ENCODE data around the gene NUFIP2. TPM values are rescaled to one million over a fixed set of nuclear protein-coding genes. Genes with fewer than 3 reads are reported as not detected.
"Not testable (repeated sequence)": the region's sequence is repeated elsewhere in the genome, so short reads cannot be mapped to it uniquely, and the experiment has no call there.

The NUFIP2 gene, protein sequence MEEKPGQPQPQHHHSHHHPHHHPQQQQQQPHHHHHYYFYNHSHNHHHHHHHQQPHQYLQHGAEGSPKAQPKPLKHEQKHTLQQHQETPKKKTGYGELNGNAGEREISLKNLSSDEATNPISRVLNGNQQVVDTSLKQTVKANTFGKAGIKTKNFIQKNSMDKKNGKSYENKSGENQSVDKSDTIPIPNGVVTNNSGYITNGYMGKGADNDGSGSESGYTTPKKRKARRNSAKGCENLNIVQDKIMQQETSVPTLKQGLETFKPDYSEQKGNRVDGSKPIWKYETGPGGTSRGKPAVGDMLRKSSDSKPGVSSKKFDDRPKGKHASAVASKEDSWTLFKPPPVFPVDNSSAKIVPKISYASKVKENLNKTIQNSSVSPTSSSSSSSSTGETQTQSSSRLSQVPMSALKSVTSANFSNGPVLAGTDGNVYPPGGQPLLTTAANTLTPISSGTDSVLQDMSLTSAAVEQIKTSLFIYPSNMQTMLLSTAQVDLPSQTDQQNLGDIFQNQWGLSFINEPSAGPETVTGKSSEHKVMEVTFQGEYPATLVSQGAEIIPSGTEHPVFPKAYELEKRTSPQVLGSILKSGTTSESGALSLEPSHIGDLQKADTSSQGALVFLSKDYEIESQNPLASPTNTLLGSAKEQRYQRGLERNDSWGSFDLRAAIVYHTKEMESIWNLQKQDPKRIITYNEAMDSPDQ
- total RNA-seq, result 10 to 100 TPM; 29.1 to 36.3 (median 33.8) TPM

DNA sequence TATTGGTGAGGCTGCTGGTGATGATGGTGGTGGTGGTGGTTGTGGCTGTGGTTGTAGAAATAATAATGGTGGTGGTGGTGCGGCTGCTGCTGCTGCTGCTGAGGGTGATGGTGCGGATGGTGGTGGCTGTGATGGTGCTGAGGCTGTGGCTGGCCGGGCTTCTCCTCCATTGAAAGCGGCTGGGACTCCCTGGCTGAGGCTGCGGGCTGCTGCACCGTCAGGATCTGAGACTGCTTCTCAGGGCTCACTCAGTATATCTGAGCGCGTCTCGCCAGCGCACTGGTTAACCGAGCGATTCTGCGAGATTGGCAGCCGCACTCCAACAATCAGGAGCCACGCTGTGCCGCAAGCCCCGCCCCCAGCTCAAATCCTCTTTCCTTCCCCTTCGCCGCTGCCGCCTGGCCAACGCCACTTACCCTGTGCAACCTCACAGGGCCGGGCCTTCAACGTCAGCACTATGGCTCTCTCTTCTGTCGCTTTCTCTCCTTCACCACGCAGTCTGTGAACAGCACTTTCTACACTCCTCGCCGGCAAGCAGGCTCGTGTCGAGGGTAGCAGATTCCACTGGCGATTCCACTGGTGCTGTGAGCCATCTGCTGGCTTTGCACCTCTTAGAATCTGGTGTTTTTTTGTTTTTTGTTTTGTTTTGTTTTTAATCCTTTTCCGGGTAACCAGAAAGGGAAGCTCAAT, at the start of gene NUFIP2:
TSS of gene NUFIP2 (minus strand) at position 259 of the 690 bp plus-strand sequence. CDS start at position 170, 89 bp downstream.
- whole genome bisulfite sequencing, 2 donors (ENCODE audit: low coverage in 1 of 2), result 0 to 2% methylated on average over 14 to 16 of the region's 31 CpGs
- H3K36me3 ChIP-seq, result peaks cover 0 to 5% of the 10 kb centered on the region in 2 donors
- peak within 1 kb of the TSS; percentile 67 to 91 for H3K4me3 ChIP-seq
- H3K27me3 ChIP-seq, result no peaks in the 10 kb centered on the region
- peak within 1 kb of the TSS; percentile 96 to 99 (median 97) for H3K27ac ChIP-seq
- H3K4me1 ChIP-seq, result peaks cover 0 to 39% (median 22%) of the 10 kb centered on the region in 3 donors
- ATAC-seq, result peak; percentile 98
- TF ChIP-seq CTCF (IDR thresholded peaks at IDR 0.05) (peak in 1 of 4 experiments; percentile 34), POLR2A (IDR thresholded peaks at IDR 0.05) (peak; percentile 99), EP300 (IDR thresholded peaks at IDR 0.05) (no peak), POLR2AphosphoS5 (IDR thresholded peaks at IDR 0.05) (peak; percentile 100)
- H3K9me3 ChIP-seq, result no peaks in the 10 kb centered on the region

- peaks cover 7% of the 10 kb centered on the region for H3K27me3 ChIP-seq
- no peaks in the 10 kb centered on the region for H3K9me3 ChIP-seq
- H3K36me3 ChIP-seq, result no peaks in the 10 kb centered on the region
- no peak for ATAC-seq
- H3K4me3 ChIP-seq, result no peak overlapping the region
- WGBS, 2 donors (ENCODE audit: low coverage in 1 of 2), result 67 to 82% methylated on average over 8 to 10 of the region's 11 CpGs
- TF ChIP-seq CTCF (IDR thresholded peaks at IDR 0.05), result no peak
- TF ChIP-seq POLR2AphosphoS5 (IDR thresholded peaks at IDR 0.05), result no peak
- TF ChIP-seq POLR2A (IDR thresholded peaks at IDR 0.05), result no peak
- TF ChIP-seq EP300 (IDR thresholded peaks at IDR 0.05), result no peak
- H3K4me1 ChIP-seq, result no peaks in the 10 kb centered on the region
- H3K27ac ChIP-seq, result no peak overlapping the region
Observed at GRCh38 chr17:29342158-29342765, 48.3 kb upstream of the NUFIP2 start.

GRCh38 chr17:29341726-29342125, 47.8 kb upstream of the NUFIP2 start:
- TF ChIP-seq POLR2A (IDR thresholded peaks at IDR 0.05), result no peak
- no peaks in the 10 kb centered on the region for H3K9me3 ChIP-seq
- 80 to 100% methylated on average over 1 of the region's 2 CpGs for WGBS, 2 donors (ENCODE audit: low coverage in 1 of 2)
- H3K36me3 ChIP-seq, result no peaks in the 10 kb centered on the region
- H3K27ac ChIP-seq, result no peak overlapping the region
- no peak for ATAC-seq
- no peak overlapping the region for H3K4me3 ChIP-seq
- H3K27me3 ChIP-seq, result peaks cover 7% of the 10 kb centered on the region
- no peaks in the 10 kb centered on the region for H3K4me1 ChIP-seq

DNA sequence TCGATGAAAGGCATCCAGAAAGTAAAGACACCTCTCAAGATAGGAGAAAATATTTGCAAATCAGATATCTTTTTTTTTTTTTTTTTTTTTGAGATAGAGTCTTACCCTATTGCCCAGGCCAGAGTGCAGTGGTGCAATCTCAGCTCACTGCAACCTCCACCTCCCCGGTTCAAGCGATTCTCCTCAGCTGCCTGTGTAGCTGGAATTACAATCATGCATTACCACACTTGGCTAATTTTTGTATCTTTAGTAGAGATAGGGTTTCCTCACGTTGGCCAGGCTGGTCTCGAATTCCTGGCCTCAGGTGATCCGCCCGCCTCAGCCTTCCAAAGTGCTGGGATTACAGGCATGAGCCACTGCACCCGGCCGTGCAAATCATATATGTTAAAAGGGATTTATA, 45.1 kb upstream of the NUFIP2 start:
- 73 to 94% methylated on average over 3 to 9 of the region's 9 CpGs for WGBS, 2 donors (ENCODE audit: low coverage in 1 of 2)
- H3K4me3 ChIP-seq, H3K36me3 ChIP-seq, H3K27me3 ChIP-seq, H3K9me3 ChIP-seq, H3K27ac ChIP-seq, ATAC-seq, H3K4me1 ChIP-seq: not testable (repeated sequence)

DNA sequence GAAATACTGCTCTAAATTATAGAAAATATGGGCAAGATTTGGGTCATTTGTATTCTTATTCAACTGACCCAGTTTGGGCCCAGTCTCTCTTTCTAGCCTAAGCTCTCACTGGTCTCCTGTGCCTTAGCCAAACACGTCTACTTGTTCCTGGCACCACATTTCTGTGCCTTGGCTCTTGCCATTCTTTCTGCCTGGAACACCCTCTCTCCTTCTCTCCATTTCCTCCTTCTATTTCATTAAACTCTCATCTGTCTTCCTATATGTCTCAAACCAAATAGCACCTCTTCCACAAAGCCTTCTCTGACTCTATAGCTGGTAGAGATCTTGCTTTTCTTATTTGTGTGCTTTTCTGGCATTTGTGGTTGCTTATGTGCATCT, 37.7 kb upstream of the NUFIP2 start:
- TF ChIP-seq CTCF (IDR thresholded peaks at IDR 0.05) (no peak), EP300 (IDR thresholded peaks at IDR 0.05) (no peak), POLR2A (IDR thresholded peaks at IDR 0.05) (no peak), POLR2AphosphoS5 (IDR thresholded peaks at IDR 0.05) (no peak)
- H3K4me1 ChIP-seq, result no peaks in the 10 kb centered on the region
- no peaks in the 10 kb centered on the region for H3K9me3 ChIP-seq
- no peak overlapping the region for H3K4me3 ChIP-seq
- H3K27me3 ChIP-seq, result no peaks in the 10 kb centered on the region
- WGBS, 2 donors (ENCODE audit: low coverage in 1 of 2), result 9 to 21% methylated on average over 1 of the region's 1 CpG
- H3K27ac ChIP-seq, result no peak overlapping the region
- ATAC-seq, result no peak
- no peaks in the 10 kb centered on the region for H3K36me3 ChIP-seq
